Esophagus muscularis mucosa (tissue), 4 donors: ENCODE data around the gene DPYSL4.

Experiments
- EP300 ChIP-seq: sonication (generic); formaldehyde crosslinking; IDR thresholded peaks from one replicate; pipeline ENCODE4 v1.6.1; 2017; ENCODE audit warnings: antibody characterized with exemption
- POLR2A ChIP-seq: fragments of 450-650 bp; IDR thresholded peaks from one replicate; pipeline ENCODE4 v1.6.1; 2017; ENCODE audit warnings: antibody characterized with exemption, moderate library complexity, mild to moderate bottlenecking, low read depth
- TF ChIP-seq, protein P1 (sequence below), 3 experiments: fragments of 200-600 bp in 2 of 3; fragments of 450-650 bp in 1 of 3; sonication (generic) in 2 of 3; IDR thresholded peaks; one replicate each; pipeline ENCODE4 v1.5.1; 2017 to 2019; ENCODE audit warnings: antibody characterized with exemption in 3 of 3, mild to moderate bottlenecking in 2 of 3, moderate library complexity in 1 of 3

DNA sequence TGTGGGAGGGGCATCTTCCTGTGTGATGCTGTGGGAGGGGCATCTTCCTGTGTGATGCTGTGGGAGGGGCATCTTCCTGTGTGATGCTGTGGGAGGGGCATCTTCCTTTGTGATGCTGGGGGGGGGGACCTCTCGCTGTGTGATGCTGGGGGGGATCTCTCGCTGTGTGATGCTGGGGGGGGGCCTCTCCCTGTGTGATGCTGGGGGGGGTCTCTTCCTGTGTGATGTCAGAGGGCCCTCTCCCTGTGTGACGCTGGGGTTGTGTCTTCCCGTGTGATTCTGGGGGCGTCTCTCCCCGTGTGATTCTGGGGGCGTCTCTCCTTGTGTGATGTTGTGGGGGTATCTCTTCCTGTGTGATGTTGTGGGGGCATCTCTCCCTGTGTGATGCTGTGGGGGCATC, 27.9 kb upstream of the DPYSL4 start:
- no peak for TF ChIP-seq POLR2A
- TF ChIP-seq, protein P1, sequence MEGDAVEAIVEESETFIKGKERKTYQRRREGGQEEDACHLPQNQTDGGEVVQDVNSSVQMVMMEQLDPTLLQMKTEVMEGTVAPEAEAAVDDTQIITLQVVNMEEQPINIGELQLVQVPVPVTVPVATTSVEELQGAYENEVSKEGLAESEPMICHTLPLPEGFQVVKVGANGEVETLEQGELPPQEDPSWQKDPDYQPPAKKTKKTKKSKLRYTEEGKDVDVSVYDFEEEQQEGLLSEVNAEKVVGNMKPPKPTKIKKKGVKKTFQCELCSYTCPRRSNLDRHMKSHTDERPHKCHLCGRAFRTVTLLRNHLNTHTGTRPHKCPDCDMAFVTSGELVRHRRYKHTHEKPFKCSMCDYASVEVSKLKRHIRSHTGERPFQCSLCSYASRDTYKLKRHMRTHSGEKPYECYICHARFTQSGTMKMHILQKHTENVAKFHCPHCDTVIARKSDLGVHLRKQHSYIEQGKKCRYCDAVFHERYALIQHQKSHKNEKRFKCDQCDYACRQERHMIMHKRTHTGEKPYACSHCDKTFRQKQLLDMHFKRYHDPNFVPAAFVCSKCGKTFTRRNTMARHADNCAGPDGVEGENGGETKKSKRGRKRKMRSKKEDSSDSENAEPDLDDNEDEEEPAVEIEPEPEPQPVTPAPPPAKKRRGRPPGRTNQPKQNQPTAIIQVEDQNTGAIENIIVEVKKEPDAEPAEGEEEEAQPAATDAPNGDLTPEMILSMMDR (IDR thresholded peaks at IDR 0.05): no peak
- no peak for TF ChIP-seq EP300
